NOMO-1 treated with dmso at 0.1 percent for 144 hours (cell line): ENCODE data around the gene FGD3.

ENCODE experiments used
- DNase-seq: peaks from one replicate; lab custom pipeline; 2025; ENCODE audit not compliant: unreplicated experiment; lab: John Stamatoyannopoulos, UW

Gene FGD3

DNA sequence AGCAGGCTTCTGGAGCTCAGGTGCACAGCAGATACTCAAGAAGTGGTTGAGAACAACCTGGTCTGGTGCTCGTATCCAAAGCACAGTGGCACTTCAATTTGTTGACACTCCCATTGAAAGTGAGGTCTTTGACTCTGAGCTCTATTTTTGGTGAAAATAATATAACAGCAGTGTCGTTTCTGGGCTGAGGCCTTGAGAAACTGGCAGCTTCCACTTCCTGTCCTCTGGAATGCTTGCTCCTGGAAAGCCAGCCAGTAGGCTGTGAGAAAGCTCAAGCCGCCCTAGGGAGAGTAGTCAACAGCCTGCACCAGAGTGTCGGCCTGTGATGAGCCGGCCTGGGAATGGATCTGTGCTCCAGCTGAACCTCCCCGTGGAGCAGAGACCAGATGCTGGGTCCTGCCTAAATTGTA is 104.4 kb downstream of the FGD3 start:
- no peak for DNase-seq

DNA sequence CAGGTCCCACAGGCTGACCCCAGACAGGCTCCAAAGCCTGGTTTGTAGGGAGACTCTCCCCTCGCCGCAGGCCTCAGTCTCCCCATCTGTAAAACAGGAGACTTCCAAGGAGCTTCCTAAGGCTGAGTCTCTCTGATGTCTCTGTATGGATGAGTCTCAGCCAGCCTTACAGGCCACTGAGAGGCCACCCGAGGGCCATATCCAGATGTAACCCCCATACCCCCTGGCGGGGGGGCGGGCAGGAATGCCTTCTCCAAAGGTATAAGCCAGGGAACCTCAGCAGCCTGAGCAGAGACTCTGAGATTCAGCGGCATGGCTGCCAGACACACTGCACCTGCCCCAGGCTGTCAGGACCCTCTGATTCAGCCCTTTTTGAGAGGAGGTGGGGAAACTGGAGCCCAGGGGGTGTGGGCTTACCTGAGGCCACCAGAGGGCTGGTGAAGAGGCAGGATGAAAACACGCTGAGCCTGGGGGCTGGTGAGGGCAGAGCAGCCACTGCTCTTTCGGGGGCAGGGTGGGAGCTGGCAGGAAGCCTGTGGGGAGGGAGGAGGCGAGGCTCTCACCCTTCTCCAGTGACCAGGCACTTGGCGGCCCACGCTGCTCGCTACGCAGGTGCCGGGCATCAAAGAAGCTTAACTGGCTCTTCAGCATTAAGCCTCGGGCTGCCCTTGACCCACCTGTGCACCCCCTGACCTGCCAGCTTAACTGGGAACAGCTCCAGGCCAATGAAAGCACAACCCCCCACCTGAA is 105.6 kb downstream of the FGD3 start:
- no peak for DNase-seq

DNA sequence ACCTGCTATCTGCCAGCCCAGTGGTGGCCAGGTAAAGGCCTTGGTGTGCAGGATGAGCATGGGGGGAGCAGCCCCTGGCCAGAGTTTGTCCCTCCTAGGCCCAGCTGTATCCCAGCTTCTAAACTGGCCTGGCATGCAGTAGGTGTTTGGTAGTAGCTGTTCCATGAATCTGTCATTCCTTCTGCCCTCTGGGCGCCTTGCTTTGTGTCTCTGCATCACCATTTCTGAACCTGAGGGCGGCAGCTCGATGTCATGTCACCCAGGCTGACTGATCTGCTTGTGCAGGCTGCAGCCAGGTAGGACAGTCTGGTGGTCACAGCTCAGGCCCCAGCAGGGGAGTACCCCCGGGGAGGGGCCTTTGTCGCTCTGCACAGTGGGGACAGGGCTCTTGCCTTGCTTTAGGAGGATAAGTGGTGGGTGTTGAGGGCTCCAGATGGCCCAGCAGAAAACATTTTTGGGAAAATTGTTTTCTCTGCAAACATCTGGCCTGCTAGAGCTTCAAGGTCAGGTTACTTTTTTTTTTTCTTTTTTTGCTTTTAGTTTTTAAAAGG is 106.5 kb downstream of the FGD3 start:
- no peak for DNase-seq

DNA sequence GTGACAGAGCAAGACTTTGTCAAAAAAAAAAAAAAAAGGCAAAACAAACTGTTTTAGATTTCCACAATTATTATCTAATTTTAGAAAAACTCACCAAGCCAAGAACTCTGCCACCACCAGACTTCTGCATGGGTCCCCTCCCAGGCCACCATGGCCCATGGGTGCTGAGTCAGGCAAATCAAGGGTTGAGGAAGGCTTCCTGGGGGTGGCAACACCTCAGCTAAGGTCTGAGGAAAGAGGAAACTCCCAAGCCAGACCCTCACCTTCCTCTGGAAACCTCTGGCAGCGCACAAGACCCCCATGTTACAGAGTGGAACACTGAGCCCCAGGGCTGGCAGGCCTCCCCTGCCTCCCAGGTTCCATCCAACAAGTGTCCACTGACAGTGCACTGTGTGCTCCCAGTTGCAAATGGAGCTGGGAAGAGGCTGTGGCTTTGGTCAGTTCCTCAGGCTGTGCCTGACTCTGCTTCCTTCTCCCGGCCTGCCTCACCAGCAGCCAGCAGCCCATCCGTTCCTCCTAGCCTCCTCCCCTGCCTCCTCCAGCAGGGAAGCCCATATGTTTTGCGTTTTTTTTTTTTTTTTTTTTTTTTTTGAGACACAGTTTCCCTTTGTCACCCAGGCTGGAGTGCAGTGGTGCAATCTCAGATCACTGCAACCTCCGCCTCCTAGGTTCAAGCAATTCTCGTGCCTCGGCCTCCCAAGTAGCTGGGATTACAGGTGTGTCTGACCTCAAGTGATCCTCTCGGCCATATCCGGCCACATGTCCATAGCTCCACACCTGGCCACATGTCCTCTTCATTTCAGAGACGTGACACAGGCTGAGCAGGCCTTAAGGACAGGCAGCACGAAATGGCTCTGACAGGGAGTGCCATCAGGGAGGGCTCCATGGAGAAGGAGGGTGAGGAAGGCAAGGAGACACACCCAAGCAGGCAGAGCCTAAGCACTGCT is 107.7 kb downstream of the FGD3 start:
- no peak for DNase-seq

DNA sequence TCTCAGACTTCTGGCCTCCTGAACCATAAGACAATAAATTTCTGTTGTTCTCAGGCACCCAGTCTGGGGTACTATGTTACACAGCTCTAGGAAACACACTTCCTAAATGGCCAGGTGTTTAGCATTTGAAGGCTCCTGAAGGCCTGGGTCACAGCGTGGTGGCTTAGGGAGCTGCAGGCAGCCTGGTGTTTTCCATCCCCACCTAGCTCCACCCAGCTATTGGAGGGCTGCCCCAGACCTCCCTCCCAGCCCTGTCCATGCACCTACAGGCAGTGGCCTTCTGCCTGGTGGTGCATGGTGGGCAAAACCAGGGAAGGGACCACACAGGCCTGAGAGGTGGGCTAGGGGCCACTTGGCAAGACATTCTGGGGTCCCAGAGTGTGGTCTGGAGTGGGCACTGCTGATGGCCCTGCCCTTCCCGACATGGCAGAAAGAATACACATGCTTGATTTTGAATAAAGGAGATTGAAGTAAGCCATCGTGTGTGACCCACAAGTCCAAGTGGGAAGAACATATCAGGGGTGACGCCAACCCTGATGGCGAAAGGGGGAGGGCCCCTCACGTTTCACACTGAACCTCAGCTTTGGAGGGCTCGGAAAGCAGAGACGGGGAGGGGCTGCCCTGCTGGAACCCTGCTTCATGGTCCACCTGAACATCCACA is 109.8 kb downstream of the FGD3 start:
- DNase-seq: no peak

DNA sequence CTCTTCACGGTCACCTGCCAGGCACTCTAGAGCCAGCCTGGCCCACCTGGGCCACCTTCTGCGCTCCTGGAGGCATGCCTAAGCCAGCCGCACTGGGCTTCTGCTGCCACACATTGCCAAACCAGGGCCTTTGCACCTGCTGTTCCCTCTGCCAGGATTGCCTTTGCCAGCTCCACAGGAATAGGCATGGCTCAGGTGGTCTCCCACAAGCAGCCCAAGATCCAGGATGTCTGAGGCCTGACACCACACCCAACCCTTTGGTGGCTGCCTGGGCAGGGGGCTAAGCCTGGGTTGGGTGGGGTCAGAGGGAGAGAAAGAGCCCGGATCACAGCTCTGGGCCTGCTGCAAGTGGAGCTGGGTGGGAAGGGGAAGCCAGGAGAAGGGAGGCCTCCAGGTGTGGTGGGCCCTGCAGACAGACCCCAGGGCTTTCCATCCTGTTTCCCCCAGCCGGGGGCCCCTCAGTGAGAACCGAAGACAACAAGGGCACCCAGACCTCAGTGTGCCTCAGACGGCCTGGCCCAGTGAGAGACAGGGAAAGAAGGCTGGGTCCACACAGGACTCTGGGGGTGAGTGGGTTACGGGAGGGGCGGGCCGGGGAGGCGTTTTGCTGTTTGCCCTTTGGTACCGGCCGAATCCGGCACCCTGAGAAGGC is 110.5 kb downstream of the FGD3 start:
- no peak for DNase-seq

DNA sequence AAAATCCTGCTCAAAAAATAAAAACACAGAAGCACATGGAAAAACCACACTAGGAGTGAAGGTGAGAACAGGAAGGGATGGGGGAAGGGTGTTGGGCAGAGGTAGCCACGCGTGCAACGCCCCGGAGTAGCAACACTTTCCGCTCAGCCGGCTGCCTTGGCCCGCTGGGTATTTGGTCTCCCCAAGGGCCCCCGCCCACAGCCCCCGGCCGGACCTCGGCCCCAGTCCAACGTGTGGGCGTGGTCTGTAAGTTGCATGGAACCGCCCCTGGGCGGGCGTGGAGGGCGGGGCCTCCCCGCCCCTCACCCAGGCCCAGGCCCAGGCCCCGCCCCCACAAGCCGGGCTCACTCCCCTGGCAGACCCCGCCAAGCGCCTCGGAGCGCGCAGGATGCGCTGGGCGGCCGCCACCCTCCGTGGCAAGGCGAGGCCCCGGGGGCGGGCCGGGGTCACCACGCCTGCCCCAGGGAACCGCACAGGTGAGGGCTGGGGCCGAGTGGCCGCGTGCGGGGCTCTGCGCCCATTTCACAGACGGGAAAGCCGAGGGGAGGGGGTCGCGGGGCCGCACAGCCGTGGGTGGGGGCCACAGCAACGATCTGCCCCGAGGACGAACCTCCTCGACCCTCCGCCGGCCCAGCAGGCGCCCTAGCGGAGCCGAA is 111.2 kb downstream of the FGD3 start, which contains the start of gene SUSD3:
SUSD3 (plus strand) TSS at position 347 of the 656 bp plus-strand sequence; CDS start at position 389, 42 bp downstream.
- DNase-seq: peak; percentile 26

DNA sequence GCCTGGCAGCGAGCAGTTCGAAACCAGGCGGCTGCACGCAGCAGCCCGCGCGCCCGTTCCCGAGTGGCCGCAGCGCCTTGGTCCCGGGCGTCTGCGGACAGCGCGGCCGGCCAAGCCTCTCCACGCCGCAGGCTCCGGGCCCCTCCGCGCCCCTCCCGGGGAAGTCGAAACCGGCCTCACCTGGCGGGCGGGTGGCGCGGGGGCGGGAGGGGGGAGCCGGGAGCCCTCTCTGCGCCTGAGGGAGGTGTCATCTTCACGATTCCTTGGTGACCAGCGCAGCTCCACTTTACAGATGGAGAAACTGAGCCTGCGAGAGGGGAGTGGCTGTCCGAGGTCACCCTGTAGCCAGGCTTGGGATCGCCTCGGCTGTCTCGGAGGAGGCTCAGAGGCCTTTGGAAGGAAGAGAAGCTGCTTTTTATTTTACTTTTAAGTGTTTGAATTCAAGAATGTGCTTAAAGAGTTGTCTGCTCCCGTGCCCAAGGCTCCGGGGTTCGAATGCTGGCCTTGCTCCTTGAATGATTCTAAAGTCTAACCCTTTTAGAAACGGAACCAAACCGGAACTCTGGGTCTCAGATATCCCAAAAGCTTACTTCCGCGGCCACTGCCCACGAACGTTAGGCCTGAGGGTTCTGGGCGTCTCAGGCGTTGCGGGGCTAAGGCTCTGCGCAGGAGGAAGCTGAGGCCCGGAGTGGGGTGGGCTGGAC is 111.8 kb downstream of the FGD3 start:
- peak; percentile 66 for DNase-seq

DNA sequence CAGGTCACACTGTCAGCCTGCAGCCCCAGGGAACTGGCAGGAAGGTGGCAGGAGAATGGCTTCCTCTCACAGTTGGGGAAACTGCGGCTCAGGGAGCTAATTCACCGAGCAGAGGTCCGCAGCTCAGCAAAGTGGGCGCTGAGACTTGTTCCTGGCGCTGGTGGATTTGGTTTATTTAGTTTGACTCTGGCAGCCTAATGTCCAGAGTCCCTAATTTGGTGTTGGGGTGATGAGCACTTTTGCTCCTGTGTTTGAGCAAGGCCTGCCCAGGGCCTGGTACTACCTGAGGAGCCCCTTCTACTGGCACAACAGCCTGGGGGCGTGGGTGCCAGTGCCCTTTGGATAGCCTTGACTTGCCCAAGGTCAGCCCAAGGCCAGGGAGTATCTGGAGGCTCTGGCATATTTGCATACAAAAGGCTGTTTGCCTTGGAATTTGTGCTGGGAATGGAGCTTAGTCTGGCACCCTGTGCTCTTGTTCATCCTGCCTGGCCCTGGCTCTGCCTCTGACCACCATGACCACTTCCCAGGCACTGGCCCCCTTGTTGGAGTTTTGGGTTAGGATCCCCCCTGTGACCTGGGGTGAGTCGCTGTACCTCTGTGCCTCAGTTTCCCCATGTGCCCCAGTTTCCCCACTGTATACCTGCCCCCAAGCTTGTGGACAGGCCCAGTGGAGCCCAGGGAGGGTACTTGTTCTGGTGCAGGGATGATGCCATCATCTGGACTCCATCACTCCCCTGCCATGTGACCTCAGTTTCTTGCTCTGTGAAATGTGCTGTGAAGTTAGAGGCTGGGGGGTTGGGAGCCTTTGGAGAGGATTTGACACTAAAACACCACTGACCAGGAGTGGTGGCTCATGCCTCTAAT is 112.6 kb downstream of the FGD3 start:
- no peak for DNase-seq

DNA sequence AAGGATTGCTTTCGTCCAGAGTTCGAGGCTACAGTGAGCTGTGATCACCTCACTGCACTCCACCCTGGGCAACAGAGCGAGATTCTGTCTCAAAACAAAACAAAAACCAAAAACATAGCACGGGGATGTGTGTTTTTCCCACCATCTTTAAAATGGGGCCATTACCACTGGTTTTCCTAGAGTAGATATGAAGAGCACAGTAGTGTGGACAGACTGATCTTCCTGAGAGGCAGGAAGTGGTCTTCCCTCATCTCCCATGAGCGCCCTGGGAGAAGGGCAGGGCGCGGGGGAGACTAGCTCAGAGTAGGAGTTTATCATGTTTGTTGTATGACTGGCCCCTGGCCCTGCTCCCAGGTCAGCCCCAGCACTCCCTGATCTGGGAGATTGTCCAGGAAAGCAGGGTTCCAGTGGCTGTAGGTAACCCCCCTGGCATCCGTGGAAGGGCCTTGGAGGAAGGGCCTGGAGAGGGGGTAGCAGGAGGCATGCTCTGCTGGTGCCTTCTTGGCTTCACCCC is 113.5 kb downstream of the FGD3 start:
- DNase-seq: no peak

DNA sequence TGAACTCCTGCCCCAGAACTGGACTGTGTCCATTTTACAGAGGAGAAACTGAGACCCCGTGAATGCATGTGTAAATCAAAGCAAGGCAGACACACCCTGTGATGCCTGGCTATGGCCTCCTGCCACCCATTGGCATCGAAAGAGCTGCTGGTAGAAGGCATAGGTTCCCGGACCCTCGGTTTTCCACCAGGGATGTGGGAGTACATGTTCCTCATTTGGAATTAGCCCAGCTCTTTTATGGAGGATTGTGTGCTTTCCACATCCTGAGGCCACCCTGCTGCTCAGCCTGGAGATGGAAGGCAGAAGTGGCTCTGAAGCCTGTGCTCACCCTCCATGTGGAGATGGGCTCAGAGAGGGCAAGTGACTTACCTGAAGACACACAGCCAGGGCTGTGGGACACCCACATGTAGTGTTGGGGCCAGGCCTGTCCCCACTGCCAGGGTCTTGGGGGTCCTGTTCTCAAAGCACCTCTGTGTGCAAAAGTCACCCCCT is 114.0 kb downstream of the FGD3 start:
- DNase-seq: no peak

DNA sequence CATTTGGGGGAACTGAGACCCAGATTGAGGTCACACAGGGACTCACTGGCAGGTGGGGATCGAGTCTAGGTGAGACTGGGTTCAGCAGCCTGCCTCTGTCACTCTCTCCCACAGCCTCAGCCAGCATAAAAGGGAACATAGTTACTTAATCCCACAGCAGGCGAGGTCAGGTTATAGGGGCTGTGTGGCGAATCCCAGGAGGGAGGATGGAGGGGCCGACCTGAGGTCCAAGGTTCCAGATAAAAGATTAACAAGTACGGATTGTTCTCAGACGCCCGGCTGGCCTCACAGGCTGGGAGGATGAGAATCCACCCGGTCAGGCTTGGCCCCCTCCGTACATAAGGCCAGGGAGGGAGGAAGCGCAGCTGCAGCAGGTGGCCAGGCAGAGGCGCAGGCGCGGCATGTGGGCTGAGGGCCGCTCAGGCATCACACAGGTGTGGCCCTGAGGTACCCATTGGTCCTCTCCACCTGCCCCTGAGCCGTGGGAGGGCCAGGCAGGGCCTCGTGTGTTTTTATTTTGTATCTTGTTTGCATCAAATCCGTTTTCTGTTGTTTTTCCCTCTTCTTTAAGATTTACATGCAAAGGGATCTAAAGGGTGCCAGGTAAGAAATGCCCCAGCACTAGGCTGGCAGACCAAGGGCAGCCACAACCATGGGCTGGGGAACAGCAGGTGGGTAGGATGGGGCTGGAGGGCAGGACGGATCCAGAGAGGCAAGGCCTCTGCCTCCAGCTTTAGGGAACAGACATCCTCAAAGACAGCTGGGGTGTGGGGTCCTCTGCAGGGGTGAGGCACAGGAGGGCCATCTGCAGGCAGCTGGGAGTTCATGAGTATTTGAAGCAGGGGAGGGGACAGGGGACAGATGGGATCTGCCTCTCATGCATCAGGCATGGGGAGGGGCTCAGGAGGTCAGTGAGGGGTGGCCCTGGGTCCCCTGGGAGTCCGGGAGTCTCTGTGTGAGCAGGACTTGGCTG is 114.8 kb downstream of the FGD3 start:
- DNase-seq: no peak

DNA sequence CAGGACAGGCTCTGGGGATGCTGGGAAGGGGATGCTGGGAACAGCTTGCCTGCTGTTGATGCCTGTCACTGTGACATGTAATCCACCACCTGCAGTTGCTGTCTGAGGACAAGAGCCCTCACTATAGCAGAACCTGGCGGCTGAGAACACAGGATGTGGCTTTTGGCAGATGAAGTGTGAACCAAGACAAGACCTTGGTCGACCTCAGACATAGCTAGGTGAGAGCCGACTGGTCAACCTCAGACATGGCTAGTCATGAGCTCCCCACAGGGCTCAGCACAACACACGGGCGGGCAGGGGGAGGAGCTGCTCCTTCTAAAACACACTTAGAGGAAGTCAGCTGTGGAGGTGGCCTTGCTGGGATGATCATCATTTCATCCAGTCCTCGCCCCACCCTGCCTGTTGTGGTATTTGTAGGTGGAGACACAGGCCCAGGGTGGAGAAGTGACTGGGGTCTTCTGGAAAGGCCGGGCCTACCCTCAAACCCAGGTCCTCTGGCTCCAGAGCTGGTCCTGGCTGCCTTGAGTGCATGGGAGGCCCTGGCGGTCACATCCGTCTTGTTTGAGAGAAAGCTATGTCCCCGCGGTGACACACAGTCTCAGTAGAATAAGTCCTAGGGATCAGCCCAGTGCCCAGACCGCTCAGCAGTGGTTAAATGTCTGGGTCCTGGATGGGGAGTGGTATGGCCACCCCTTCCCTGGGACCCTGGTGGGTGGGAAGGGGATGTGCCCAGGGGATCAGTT is 117.2 kb downstream of the FGD3 start:
- DNase-seq: peak; percentile 93

DNA sequence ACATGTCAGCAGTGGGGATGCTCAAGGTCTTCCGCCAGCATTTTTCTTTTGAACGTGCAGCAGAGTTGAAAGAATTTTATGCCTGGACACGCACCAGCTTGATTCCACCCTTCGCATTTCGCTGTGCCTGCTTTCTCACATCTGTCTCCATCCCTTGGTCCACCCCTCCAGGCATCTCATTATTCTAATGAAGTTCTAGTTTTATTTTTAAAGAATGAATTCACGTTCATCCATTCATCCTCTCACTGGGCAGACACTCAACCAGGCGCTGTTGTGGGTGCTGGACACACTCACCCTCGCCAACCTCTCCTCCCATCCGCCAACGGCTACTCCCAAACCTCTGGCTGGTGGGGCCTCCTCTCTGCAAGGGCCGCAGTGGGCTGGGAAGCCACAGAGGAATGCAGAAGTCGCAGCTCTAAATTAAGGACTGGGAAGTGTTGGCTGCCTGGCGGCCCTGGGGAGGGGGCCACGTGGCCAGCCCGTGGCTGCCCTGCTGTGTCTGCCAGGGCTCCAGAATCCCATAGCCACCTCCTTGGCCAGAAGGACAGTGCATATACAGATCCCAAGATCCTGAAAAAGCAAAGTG is 117.9 kb downstream of the FGD3 start:
- peak; percentile 12 for DNase-seq

DNA sequence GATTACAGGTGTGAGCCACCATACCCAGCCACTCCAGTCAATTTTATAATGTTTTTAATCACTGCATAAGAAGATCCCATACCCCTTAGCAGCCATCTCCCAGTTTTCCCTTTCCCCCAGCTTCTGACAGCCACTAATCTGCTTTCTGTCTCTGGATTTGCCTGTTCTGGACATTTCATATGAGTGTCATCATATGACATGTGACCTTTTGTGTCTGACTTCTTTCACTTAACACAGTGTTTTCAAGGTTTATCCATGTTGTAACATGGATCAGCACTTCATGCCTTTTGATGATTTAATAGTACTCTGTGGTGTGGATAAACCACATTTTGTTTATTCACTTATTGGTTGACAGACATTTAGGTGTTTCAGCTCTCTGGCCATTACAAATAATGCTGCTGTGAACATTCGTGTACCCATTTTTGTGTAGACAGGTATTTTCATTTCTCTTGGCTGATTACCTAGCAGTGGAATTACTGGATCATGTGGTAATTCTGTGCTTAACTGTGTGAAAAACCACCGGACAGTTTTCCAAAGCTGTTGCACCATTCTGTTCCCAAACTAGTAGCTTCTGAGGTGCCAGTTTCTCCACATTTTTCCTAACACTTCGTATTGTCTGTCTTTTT is 119.8 kb downstream of the FGD3 start:
- no peak for DNase-seq

DNA sequence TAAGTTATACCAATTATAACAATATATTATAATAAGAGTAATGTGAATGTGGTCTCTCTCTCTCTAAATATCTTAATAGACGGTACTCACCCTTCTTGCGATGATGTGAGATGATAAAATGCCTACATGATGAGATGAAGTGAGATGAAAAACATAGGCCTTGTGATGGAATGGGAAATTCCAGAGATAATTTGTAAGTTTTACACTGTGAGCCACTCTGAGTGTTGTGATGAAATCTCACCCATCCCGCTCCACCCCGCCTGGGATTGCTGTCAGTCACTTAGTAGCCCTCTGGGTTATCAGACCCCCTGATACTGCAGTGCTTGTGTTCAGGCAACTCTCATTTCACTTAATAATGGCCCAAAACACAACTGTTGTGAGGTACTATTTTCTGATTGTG is 121.6 kb downstream of the FGD3 start:
- DNase-seq: no peak
